Measurements from ENCODE around the gene TMEM184C. TPM values are rescaled to one million over a fixed set of nuclear protein-coding genes. Genes with fewer than 3 reads are reported as not detected.

Gene TMEM184C
- total and polyA plus RNA-seq, 2 of the 8 experiments (the other 6 are each of a cell fraction or from before 2014, with no cell fraction given), result 11.1 to 42.4 TPM

GRCh38 chr4:147605499-147605898 is 11.7 kb upstream of the TMEM184C start (continued):
- TF ChIP-seq FOSL1 (IDR thresholded peaks at IDR 0.05; ENCODE audit: insufficient read depth, low read depth, low read length) (no peak), EZH2 (IDR thresholded peaks at IDR 0.05; ENCODE audit: low read depth, low read length, severe bottlenecking) (no peak)

All from H1 (cell line).